Progenitor cell of endocrine pancreas (in vitro differentiated cells): ENCODE results near the gene RHOF. TPM values are rescaled to one million over a fixed set of nuclear protein-coding genes. Genes with fewer than 3 reads are reported as not detected.

Source experiments
- DNase-seq: peaks from one replicate; pipeline ENCODE4 v3.0.0; 2021; ENCODE audit warnings: low spot score; ENCODE audit not compliant: unreplicated experiment
- H3K27ac Mint-ChIP-seq: 2 replicates; pipeline ENCODE4 v1.8.0; 2021; ENCODE audit warnings: mild to moderate bottlenecking, moderate library complexity, mixed read lengths
- H3K27me3 Mint-ChIP-seq: 2 replicates; pipeline ENCODE4 v1.8.0; 2021; ENCODE audit warnings: mixed read lengths
- H3K36me3 Mint-ChIP-seq: 2 replicates; pipeline ENCODE4 v1.8.0; 2022; ENCODE audit warnings: mixed read lengths; ENCODE audit not compliant: insufficient read depth
- H3K4me1 Mint-ChIP-seq: 2 replicates; pipeline ENCODE4 v1.8.0; 2021; ENCODE audit warnings: low read depth, mixed read lengths
- H3K4me3 Mint-ChIP-seq: 2 replicates; pipeline ENCODE4 v1.8.0; 2021; ENCODE audit warnings: low read depth, mild to moderate bottlenecking, moderate library complexity, mixed read lengths
- H3K9me3 Mint-ChIP-seq: 2 replicates; pipeline ENCODE4 v1.8.0; 2021; ENCODE audit warnings: low read depth, mixed read lengths
- long read RNA-seq: library from polyadenylated mRNA; unstranded; transcript quantifications from one replicate; pipeline ENCODE4 v2.0.0, GENCODE V29; 2020
- total RNA-seq: library from RNA; stranded (reverse); gene quantifications from 2 replicates; pipeline ENCODE4 v1.2.1, GENCODE V29; 2021
- TF ChIP-seq, protein P1 (sequence below): fragments of 200-600 bp; sonication (generic); IDR thresholded peaks from one replicate; pipeline ENCODE4 v1.5.0; 2021; ENCODE audit warnings: antibody characterized with exemption, mild to moderate bottlenecking; ENCODE audit not compliant: unreplicated experiment

The RHOF gene, protein sequence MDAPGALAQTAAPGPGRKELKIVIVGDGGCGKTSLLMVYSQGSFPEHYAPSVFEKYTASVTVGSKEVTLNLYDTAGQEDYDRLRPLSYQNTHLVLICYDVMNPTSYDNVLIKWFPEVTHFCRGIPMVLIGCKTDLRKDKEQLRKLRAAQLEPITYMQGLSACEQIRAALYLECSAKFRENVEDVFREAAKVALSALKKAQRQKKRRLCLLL
- total RNA-seq = 36.0 and 37.5 TPM in 2 replicates
- long read RNA-seq, partial matches to known transcripts = 0 of 1 reads
- long read RNA-seq, other reads (novel, unspliced or antisense) = 0 of 1 reads

DNA sequence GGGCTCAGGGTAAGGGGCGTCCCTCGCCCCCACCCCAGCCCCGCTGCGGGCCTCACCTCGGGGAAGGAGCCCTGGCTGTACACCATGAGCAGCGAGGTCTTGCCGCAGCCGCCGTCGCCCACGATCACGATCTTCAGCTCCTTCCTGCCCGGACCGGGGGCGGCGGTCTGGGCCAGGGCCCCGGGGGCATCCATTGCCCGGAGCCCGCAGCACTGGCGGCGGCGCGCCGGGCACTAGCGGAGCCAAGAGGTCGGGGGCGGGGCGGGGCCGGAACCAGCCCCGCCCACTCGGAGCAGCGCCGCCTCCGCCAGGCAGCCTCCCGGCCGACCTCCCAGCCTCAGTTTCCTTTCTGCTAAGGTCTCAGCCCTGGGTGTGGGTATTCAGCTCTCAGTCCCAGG, at the start of gene RHOF:
Gene RHOF (minus strand): TSS at position 249 of the 398 bp plus-strand sequence. CDS start 55 bp downstream, at position 194.
- TF ChIP-seq, protein P1, sequence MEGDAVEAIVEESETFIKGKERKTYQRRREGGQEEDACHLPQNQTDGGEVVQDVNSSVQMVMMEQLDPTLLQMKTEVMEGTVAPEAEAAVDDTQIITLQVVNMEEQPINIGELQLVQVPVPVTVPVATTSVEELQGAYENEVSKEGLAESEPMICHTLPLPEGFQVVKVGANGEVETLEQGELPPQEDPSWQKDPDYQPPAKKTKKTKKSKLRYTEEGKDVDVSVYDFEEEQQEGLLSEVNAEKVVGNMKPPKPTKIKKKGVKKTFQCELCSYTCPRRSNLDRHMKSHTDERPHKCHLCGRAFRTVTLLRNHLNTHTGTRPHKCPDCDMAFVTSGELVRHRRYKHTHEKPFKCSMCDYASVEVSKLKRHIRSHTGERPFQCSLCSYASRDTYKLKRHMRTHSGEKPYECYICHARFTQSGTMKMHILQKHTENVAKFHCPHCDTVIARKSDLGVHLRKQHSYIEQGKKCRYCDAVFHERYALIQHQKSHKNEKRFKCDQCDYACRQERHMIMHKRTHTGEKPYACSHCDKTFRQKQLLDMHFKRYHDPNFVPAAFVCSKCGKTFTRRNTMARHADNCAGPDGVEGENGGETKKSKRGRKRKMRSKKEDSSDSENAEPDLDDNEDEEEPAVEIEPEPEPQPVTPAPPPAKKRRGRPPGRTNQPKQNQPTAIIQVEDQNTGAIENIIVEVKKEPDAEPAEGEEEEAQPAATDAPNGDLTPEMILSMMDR = no peak
- H3K4me3 Mint-ChIP-seq = peak within 1 kb of the TSS; percentile 63
- H3K36me3 Mint-ChIP-seq = peaks cover 9% of the 10 kb centered on the region
- no peaks in the 10 kb centered on the region for H3K9me3 Mint-ChIP-seq
- H3K4me1 Mint-ChIP-seq = peaks cover 25% of the 10 kb centered on the region
- H3K27me3 Mint-ChIP-seq = peaks cover 6% of the 10 kb centered on the region
- H3K27ac Mint-ChIP-seq = peak within 1 kb of the TSS; percentile 89
- no peak for DNase-seq

DNA sequence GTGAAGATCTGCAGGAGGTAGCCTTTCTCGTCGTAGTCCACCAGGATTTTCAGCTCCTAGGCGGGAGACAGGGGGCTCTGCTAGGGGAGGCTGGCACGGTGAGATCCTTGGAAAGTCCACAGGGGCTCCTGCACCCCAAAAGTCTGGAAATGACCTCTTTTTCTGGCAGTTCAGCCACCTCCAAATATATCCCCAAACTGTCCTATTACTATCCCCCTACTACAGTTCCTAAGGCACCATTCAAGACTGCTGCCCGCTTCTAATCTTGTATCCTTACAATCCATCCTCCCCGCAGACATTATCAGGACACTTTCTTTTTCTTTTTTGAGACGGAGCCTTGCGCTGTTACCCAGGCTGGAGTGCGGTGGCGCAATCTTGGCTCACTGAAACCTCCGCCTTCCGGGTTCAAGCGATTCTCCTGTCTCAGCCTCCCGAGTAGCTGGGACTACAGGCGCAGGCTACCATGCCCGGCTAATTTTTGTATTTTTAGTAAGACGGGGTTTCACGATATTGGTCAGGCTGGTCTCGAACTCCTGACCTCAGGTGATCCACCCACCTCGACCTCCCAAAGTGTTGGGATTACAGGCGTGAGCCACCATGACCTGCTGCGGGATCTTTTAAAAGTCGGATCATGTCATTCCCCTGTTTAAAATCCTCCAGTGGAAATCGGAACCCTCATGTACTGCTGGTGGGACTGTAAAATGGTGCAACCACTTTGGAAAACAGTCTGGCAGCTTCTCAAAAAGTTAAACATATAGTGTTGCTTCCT, 46.7 kb upstream of the RHOF start:
- Mint-ChIP-seq H3K4me3 (peak overlapping the region; percentile 91), H3K4me1 (peaks cover 13% of the 10 kb centered on the region), H3K36me3 (no peaks in the 10 kb centered on the region), H3K27me3 (peaks cover 29% of the 10 kb centered on the region), H3K27ac (peak overlapping the region; percentile 90), H3K9me3 (no peaks in the 10 kb centered on the region)
- TF ChIP-seq, protein P1 = no peak
- no peak for DNase-seq

DNA sequence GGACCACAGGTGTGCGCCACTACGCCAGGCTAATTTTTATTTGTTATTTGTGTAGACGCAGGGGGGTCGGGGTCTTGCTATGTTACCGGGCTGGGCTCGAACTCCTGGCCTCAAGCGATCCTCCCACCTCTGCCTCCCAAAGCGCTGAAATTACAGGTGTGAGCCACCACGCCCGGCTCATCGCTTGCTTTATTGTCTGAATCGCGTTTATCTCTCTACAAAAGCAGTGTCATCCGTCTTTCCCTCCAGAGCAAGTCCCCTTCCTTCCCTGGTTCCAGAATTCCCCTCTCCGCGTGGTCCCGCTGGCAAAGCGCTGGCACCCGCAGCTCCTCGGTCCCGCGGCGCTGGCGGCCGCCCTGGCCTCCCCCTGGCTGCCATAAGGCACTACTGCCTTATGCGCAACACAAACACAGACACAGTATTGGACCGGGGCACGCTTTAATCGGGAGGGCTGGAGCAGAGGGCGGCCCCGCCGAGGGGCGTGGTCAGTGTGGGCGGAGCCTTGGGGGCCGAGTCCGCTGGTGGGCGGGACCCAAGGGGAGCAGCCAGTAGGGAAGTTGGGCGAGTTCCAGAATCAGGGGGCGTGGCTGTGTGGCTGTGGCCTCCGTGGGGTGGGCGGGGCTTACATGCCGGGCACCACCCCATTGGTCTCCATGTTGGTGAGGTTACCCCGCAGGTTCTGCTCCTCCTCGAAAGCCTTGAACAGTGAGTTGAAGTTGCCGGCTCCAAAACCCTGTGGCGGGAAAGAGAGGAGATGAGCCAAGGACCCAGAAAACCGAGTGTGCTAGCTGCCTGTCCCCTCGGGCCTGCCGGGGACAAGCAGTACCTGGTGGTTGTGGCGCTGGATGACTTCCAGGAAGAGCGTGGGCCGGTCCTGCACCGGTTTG, 45.9 kb upstream of the RHOF start:
- H3K27me3 Mint-ChIP-seq = peaks cover 29% of the 10 kb centered on the region
- no peaks in the 10 kb centered on the region for H3K9me3 Mint-ChIP-seq
- DNase-seq = peak; percentile 98
- peak overlapping the region; percentile 90 for H3K27ac Mint-ChIP-seq
- TF ChIP-seq, protein P1 = peak; percentile 48
- H3K4me1 Mint-ChIP-seq = peaks cover 13% of the 10 kb centered on the region
- H3K36me3 Mint-ChIP-seq = no peaks in the 10 kb centered on the region
- H3K4me3 Mint-ChIP-seq = peak overlapping the region; percentile 91

DNA sequence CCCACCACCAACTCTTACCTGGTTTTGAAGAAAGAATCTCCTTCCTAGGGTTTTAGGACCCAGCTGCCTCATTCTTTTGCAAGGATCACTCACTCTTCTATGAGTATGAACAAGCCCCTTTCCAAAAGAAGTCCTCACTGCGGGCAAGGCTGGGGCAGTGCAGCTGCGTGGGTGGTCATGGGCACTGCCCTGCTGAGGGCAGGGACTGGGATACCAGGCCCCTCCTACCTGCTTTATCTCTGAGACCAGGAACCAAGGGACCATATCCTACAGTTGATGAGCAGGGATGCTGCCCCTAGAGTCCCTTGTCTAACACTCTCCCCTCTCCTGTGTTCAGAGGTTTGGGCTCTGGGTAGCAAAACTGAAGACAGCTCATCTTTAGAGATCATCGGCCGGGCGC, 44.6 kb upstream of the RHOF start:
- no peaks in the 10 kb centered on the region for H3K36me3 Mint-ChIP-seq
- no peak for DNase-seq
- H3K4me1 Mint-ChIP-seq = peaks cover 5% of the 10 kb centered on the region
- H3K4me3 Mint-ChIP-seq = no peak overlapping the region
- H3K9me3 Mint-ChIP-seq = no peaks in the 10 kb centered on the region
- H3K27ac Mint-ChIP-seq = no peak overlapping the region
- H3K27me3 Mint-ChIP-seq = peaks cover 24% of the 10 kb centered on the region
- TF ChIP-seq, protein P1 = no peak

DNA sequence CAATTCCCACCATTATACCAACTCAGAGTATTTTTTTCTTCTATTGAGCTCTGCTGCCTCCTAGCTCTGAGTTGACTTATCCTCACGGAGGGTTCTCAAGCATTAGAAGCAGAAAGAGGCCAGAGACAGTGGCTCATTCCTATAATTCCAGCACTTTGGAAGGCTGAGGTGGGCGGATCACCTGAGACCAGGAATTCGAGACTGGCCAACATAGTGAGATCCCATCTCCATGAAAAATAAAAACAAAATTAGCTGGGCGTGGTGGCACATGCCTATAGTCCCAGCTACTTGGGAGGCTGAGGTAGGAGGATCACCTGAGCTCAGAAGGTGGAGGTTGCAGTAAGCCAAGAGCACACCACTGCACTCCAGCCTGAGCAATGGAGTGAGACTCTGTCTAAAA, 44.2 kb upstream of the RHOF start:
- Mint-ChIP-seq H3K36me3 (no peaks in the 10 kb centered on the region), H3K27ac (no peak overlapping the region), H3K27me3 (peaks cover 23% of the 10 kb centered on the region), H3K9me3 (no peaks in the 10 kb centered on the region), H3K4me3 (no peak overlapping the region), H3K4me1 (peaks cover 5% of the 10 kb centered on the region)
- DNase-seq = no peak
- TF ChIP-seq, protein P1 = no peak
